IMR-90 (cell line): Measurements from ENCODE around the gene KRTAP10-10.

Experiments
- BHLHE40 ChIP-seq: fragments of 150-350 bp; IDR thresholded peaks from 2 replicates; pipeline ENCODE4 v1.6.1; 2016; ENCODE audit warnings: mild to moderate bottlenecking, low read depth, low read length
- CEBPB ChIP-seq: IDR thresholded peaks from 2 replicates; pipeline ENCODE4 v1.6.1; 2012; ENCODE audit warnings: low read depth, low read length, improper control_type of control experiment
- CHD1 ChIP-seq: IDR thresholded peaks from 2 replicates; pipeline ENCODE4 v1.6.1; 2012; ENCODE audit warnings: low read depth, low read length, improper control_type of control experiment
- CTCF ChIP-seq: conservative IDR thresholded peaks from 2 replicates; pipeline ENCODE4 v1.5.1; 2012; ENCODE audit warnings: mild to moderate bottlenecking, low read depth, low read length, improper control_type of control experiment
- ELK1 ChIP-seq: fragments of 150-350 bp; IDR thresholded peaks from 2 replicates; pipeline ENCODE4 v1.6.1; 2016; ENCODE audit warnings: low read depth, mild to moderate bottlenecking, low read length, moderate library complexity, borderline replicate concordance
- FOS ChIP-seq: fragments of 150-350 bp; IDR thresholded peaks from 2 replicates; pipeline ENCODE4 v1.6.1; 2016; ENCODE audit warnings: low read depth, low read length
- MAFK ChIP-seq: IDR thresholded peaks from 2 replicates; pipeline ENCODE4 v1.6.1; 2012; ENCODE audit warnings: low read depth, low read length, improper control_type of control experiment
- MAZ ChIP-seq: IDR thresholded peaks from 2 replicates; pipeline ENCODE4 v1.6.1; 2012; ENCODE audit warnings: low read depth, mild to moderate bottlenecking, low read length, improper control_type of control experiment, moderate library complexity, borderline replicate concordance
- POLR2A ChIP-seq: IDR thresholded peaks from 2 replicates; pipeline ENCODE4 v1.6.1; 2012; ENCODE audit warnings: mild to moderate bottlenecking, low read depth, low read length
- RAD21 ChIP-seq: IDR thresholded peaks from 2 replicates; pipeline ENCODE4 v1.6.1; 2012; ENCODE audit warnings: low read length, improper control_type of control experiment
- RFX5 ChIP-seq: IDR thresholded peaks from 2 replicates; pipeline ENCODE4 v1.8.0; 2012; ENCODE audit warnings: low read depth, mild to moderate bottlenecking, low read length, moderate library complexity
- SMC3 ChIP-seq: fragments of 150-350 bp; IDR thresholded peaks from 2 replicates; pipeline ENCODE4 v1.6.1; 2016; ENCODE audit warnings: low read depth, mild to moderate bottlenecking, antibody characterized with exemption, low read length, moderate library complexity
- USF2 ChIP-seq: fragments of 150-350 bp; IDR thresholded peaks from 2 replicates; pipeline ENCODE4 v1.6.1; 2017; ENCODE audit warnings: mild to moderate bottlenecking, antibody characterized with exemption, low read length, low read depth

GRCh38 chr21:44684077-44684476 is 46.9 kb downstream of the KRTAP10-10 start:
- no peak for TF ChIP-seq USF2
- TF ChIP-seq RAD21, result no peak
- TF ChIP-seq BHLHE40, result no peak
- no peak for TF ChIP-seq CTCF
- TF ChIP-seq POLR2A, result no peak
- no peak for TF ChIP-seq ELK1
- no peak for TF ChIP-seq CEBPB
- TF ChIP-seq CHD1, result no peak
- TF ChIP-seq MAZ, result no peak
- TF ChIP-seq FOS, result no peak
- no peak for TF ChIP-seq RFX5
- TF ChIP-seq MAFK, result no peak
- TF ChIP-seq SMC3, result no peak
